ENCODE results near the gene DMD. TPM values are rescaled to one million over a fixed set of nuclear protein-coding genes. Genes with fewer than 3 reads are reported as not detected.

DMD gene
- total RNA-seq, 6 experiments from 2014 or later = 4.9 to 6.0 (median 5.5) TPM

GRCh38 chrX:31099536-31100090 is 2111.7 kb downstream of the DMD start:
- no peaks in the 10 kb centered on the region for H3K4me1 Mint-ChIP-seq (ENCODE audit: low read depth)
- H3K36me3 Mint-ChIP-seq (ENCODE audit: low read depth) = no peaks in the 10 kb centered on the region
- H3K27ac Mint-ChIP-seq = no peak overlapping the region
- H3K4me3 Mint-ChIP-seq = no peak overlapping the region
- TF ChIP-seq CTCF (IDR thresholded peaks at IDR 0.05) = no peak
- no peaks in the 10 kb centered on the region; the same call in 1 of the 2 replicates for H3K27me3 Mint-ChIP-seq (ENCODE audit: insufficient read depth)
- no peak for DNase-seq
- H3K9me3 Mint-ChIP-seq = no peaks in the 10 kb centered on the region

- Mint-ChIP-seq H3K36me3 (ENCODE audit: low read depth) (no peaks in the 10 kb centered on the region), H3K4me1 (ENCODE audit: low read depth) (no peaks in the 10 kb centered on the region), H3K9me3 (no peaks in the 10 kb centered on the region), H3K4me3 (no peak overlapping the region), H3K27me3 (ENCODE audit: insufficient read depth) (no peaks in the 10 kb centered on the region; the same call in 1 of the 2 replicates), H3K27ac (no peak overlapping the region)
- no peak for DNase-seq
- no peak for TF ChIP-seq CTCF (IDR thresholded peaks at IDR 0.05)
These were observed 2113.3 kb downstream of the DMD start for GRCh38 chrX:31098079-31098478.

- no peak overlapping the region for H3K4me3 Mint-ChIP-seq
- no peak for TF ChIP-seq CTCF (IDR thresholded peaks at IDR 0.05)
- DNase-seq = no peak
- no peaks in the 10 kb centered on the region; the same call in 1 of the 2 replicates for H3K27me3 Mint-ChIP-seq (ENCODE audit: insufficient read depth)
- H3K4me1 Mint-ChIP-seq (ENCODE audit: low read depth) = no peaks in the 10 kb centered on the region
- no peak overlapping the region for H3K27ac Mint-ChIP-seq
- no peaks in the 10 kb centered on the region for H3K9me3 Mint-ChIP-seq
- no peaks in the 10 kb centered on the region for H3K36me3 Mint-ChIP-seq (ENCODE audit: low read depth)
These were observed 2117.7 kb downstream of the DMD start for GRCh38 chrX:31093639-31093975.

GRCh38 chrX:31092970-31093638 is 2118.2 kb downstream of the DMD start:
- DNase-seq = no peak
- no peaks in the 10 kb centered on the region; the same call in 1 of the 2 replicates for H3K27me3 Mint-ChIP-seq (ENCODE audit: insufficient read depth)
- H3K4me1 Mint-ChIP-seq (ENCODE audit: low read depth) = no peaks in the 10 kb centered on the region
- H3K27ac Mint-ChIP-seq = no peak overlapping the region
- no peak for TF ChIP-seq CTCF (IDR thresholded peaks at IDR 0.05)
- no peaks in the 10 kb centered on the region for H3K9me3 Mint-ChIP-seq
- H3K4me3 Mint-ChIP-seq = no peak overlapping the region
- H3K36me3 Mint-ChIP-seq (ENCODE audit: low read depth) = no peaks in the 10 kb centered on the region

- Mint-ChIP-seq H3K27me3 (ENCODE audit: insufficient read depth) (no peaks in the 10 kb centered on the region; the same call in 1 of the 2 replicates), H3K9me3 (no peaks in the 10 kb centered on the region), H3K27ac (no peak overlapping the region), H3K36me3 (ENCODE audit: low read depth) (no peaks in the 10 kb centered on the region), H3K4me3 (no peak overlapping the region), H3K4me1 (ENCODE audit: low read depth) (no peaks in the 10 kb centered on the region)
- no peak for DNase-seq
- TF ChIP-seq CTCF (IDR thresholded peaks at IDR 0.05) = no peak
These were observed 2118.9 kb downstream of the DMD start for GRCh38 chrX:31092476-31092875.

Measured in HFFc6 (cell line).